IPS-18c (cell line): Measurements from ENCODE around the gene RAB39B.
A peak's percentile ranks its signal among the peaks of the same experiment; 100 is the strongest.

Experiments
- H3K4me3 ChIP-seq: 2 replicates; pipeline ENCODE4 v1.7.0; 2013; ENCODE audit warnings: low read depth, mild to moderate bottlenecking, low read length, moderate library complexity; ENCODE audit not compliant: insufficient read depth
- H3K9me3 ChIP-seq: one replicate; pipeline ENCODE4 v1.6.1; 2013; ENCODE audit warnings: mild to moderate bottlenecking, low read length, moderate library complexity; ENCODE audit not compliant: control insufficient read depth, insufficient read depth

The RAB39B gene

GRCh38 chrX:155221351-155221750 lies 42.9 kb downstream of the RAB39B start:
- Histone ChIP-seq H3K9me3 (peaks cover 8% of the 10 kb centered on the region), H3K4me3 (no peak overlapping the region)

GRCh38 chrX:155218777-155219176 lies 45.5 kb downstream of the RAB39B start:
- Histone ChIP-seq H3K4me3 (no peak overlapping the region), H3K9me3 (peaks cover 8% of the 10 kb centered on the region)

- Histone ChIP-seq H3K4me3 (peak overlapping the region; percentile 77), H3K9me3 (peaks cover under 1% of the 10 kb centered on the region)
These were observed 47.3 kb downstream of the RAB39B start for GRCh38 chrX:155216940-155217440.

- H3K9me3 ChIP-seq, result no peaks in the 10 kb centered on the region
- H3K4me3 ChIP-seq, result peak within 1 kb of the TSS; percentile 77
These were observed 47.9 kb downstream of the RAB39B start, which contains the start of gene VBP1 for GRCh38 chrX:155216179-155216939. Gene VBP1, plus strand, starts transcription at chrX:155216460. Its CDS starts 23 bp downstream, at chrX:155216483.

- H3K4me3 ChIP-seq, result peak overlapping the region; percentile 46; the same call in 1 of the 2 replicates
- H3K9me3 ChIP-seq, result no peaks in the 10 kb centered on the region
These were observed 48.7 kb downstream of the RAB39B start for GRCh38 chrX:155215443-155216178.

GRCh38 chrX:155213731-155214130 lies 50.6 kb downstream of the RAB39B start:
- no peaks in the 10 kb centered on the region for H3K9me3 ChIP-seq
- H3K4me3 ChIP-seq, result no peak overlapping the region

GRCh38 chrX:155211208-155211607 lies 53.1 kb downstream of the RAB39B start:
- Histone ChIP-seq H3K4me3 (no peak overlapping the region), H3K9me3 (no peaks in the 10 kb centered on the region)
